K562 (cell line): ENCODE data around the gene HAS3. TPM values are rescaled to one million over a fixed set of nuclear protein-coding genes. Genes with fewer than 3 reads are reported as not detected.

Source experiments
- ATAC-seq: fragments of 200-7000 bp; cut with Tn5 transposase; 3 replicates; pipeline ENCODE4 v1.9.1; 2020; ENCODE audit warnings: moderate library complexity
- BruUV-seq: library from RNA; stranded (reverse); fragments of 400-500 nt; replicated peaks from 2 replicates; lab custom pipeline; 2021; lab: Mats Ljungman, UMichigan
- CTCF ChIA-PET: fragments of 300-600 bp; formaldehyde crosslinking; extraction: SDS; loops from one replicate; lab custom pipeline; 2021; ENCODE audit warnings: low intra/inter-chr PET ratio; lab: Yijun Ruan, JAX
- POLR2A ChIA-PET: fragments of 300-600, 350-650 bp; sonication (Branson Sonifier 250); formaldehyde crosslinking; extraction: SDS; loops from one replicate; lab custom pipeline; 2021; ENCODE audit warnings: antibody characterized with exemption, inconsistent platforms; lab: Yijun Ruan, JAX
- DNase-seq, 4 experiments: peaks; one replicate each; pipeline versions ENCODE4 v3.0.0 to v3.0.0-alpha.2; 2011 to 2018; ENCODE audit warnings: low spot score in 3 of 4, mixed read lengths in 3 of 4; ENCODE audit errors: extremely low read depth in 1 of 4
- FAIRE-seq: peaks from 2 replicates; lab custom pipeline; 2011; peaks lifted over from hg19 to GRCh38; lab: Jason Lieb, UNC
- H2AFZ ChIP-seq: 2 replicates; pipeline ENCODE4 v1.6.0; 2011; ENCODE audit warnings: low read depth, low read length, control low read depth, inconsistent platforms
- H3K27ac ChIP-seq: fragments of 200-600 bp; 3 replicates; pipeline ENCODE4 v1.8.0; 2011; ENCODE audit warnings: low read depth, mild to moderate bottlenecking, control low read depth, inconsistent platforms, low read length, moderate library complexity, mixed read lengths; ENCODE audit errors: extremely low read depth
- H3K27me3 ChIP-seq, 2 experiments: fragments of 300-600 bp in 1 of 2; 2 replicates in 1 of 2; 3 replicates in 1 of 2; pipeline versions ENCODE4 v1.6.0 to v1.8.0; 2011; ENCODE audit warnings: inconsistent platforms in 2 of 2, low read length in 2 of 2, mild to moderate bottlenecking in 1 of 2, mixed read lengths in 1 of 2, moderate library complexity in 1 of 2; ENCODE audit not compliant: control insufficient read depth in 2 of 2, insufficient read depth in 2 of 2
- H3K36me3 ChIP-seq: fragments of 300-600 bp; 3 replicates; pipeline ENCODE4 v1.8.0; 2011; ENCODE audit warnings: mild to moderate bottlenecking, low read length, inconsistent platforms; ENCODE audit not compliant: control insufficient read depth, insufficient read depth
- H3K4me1 ChIP-seq, 2 experiments: fragments of 200-600 bp in 1 of 2; replicated peaks in 1 of 2; 2 replicates in 1 of 2; 3 replicates in 1 of 2; pipeline versions ENCODE4 v1.5.1 to v1.8.0; 2011; ENCODE audit warnings: inconsistent platforms in 2 of 2, low read length in 2 of 2, mild to moderate bottlenecking in 1 of 2, mixed read lengths in 1 of 2, moderate library complexity in 1 of 2; ENCODE audit not compliant: control insufficient read depth in 2 of 2, insufficient read depth in 2 of 2
- H3K4me2 ChIP-seq: 2 replicates; pipeline ENCODE4 v1.6.1; 2011; ENCODE audit warnings: low read length, control low read depth, inconsistent platforms, mixed read lengths; ENCODE audit not compliant: insufficient read depth
- H3K4me3 ChIP-seq: fragments of 200-600 bp; sonication (generic), shearing (Covaris generic); 2 replicates; pipeline ENCODE4 v1.5.1; 2016; ENCODE audit warnings: control low read depth, inconsistent platforms
- H3K79me2 ChIP-seq: fragments of 200-600 bp; 3 replicates; pipeline ENCODE4 v1.8.0; 2011; ENCODE audit warnings: low read length, inconsistent platforms; ENCODE audit not compliant: control insufficient read depth, insufficient read depth
- H3K9ac ChIP-seq, 2 experiments: 2 replicates each; pipeline versions ENCODE4 v1.6.0 to v1.6.1; 2011; ENCODE audit warnings: low read depth in 2 of 2, low read length in 2 of 2, control low read depth in 1 of 2, inconsistent platforms in 1 of 2, mild to moderate bottlenecking in 1 of 2, mixed read lengths in 1 of 2; ENCODE audit not compliant: insufficient read depth in 1 of 2
- H3K9me1 ChIP-seq: one replicate; pipeline ENCODE4 v1.6.0; 2011; ENCODE audit warnings: inconsistent platforms, mild to moderate bottlenecking, low read length, moderate library complexity; ENCODE audit not compliant: control insufficient read depth, insufficient read depth
- H3K9me3 ChIP-seq: replicated peaks from 2 replicates; pipeline ENCODE4 v1.5.1; 2011; ENCODE audit warnings: low read depth, low read length, inconsistent platforms; ENCODE audit not compliant: control insufficient read depth, insufficient read depth
- H4K20me1 ChIP-seq: replicated peaks from 2 replicates; pipeline ENCODE4 v1.6.1; 2011; ENCODE audit warnings: low read length, inconsistent platforms, mixed read lengths; ENCODE audit not compliant: control insufficient read depth, insufficient read depth
- ADNP ChIP-seq: fragments of 200-800 bp; sonication (Bioruptor generic); IDR thresholded peaks from 2 replicates; pipeline ENCODE4 v1.6.1; 2016; ENCODE audit warnings: missing genetic modification characterization, missing compliant biosample characterization
- CREM ChIP-seq: IDR thresholded peaks from 2 replicates; pipeline ENCODE4 v1.6.1; 2014; ENCODE audit warnings: antibody characterized with exemption, low read depth
- E2F8 ChIP-seq: fragments of 450-650 bp; IDR thresholded peaks from 2 replicates; pipeline ENCODE4 v1.7.1; 2018; ENCODE audit warnings: mild to moderate bottlenecking, low read depth; ENCODE audit not compliant: partially characterized antibody
- FOXM1 ChIP-seq, 2 experiments: fragments of 450-650 bp in 1 of 2; sonication (generic) in 1 of 2; formaldehyde crosslinking in 1 of 2; IDR thresholded peaks; 2 replicates each; pipeline versions ENCODE4 v1.6.1 to v1.9.0; 2017 to 2022; ENCODE audit warnings: low read depth in 2 of 2, mild to moderate bottlenecking in 2 of 2, missing genetic modification reagents in 1 of 2, moderate library complexity in 1 of 2
- GATAD2B ChIP-seq: fragments of 450-650 bp; IDR thresholded peaks from 2 replicates; pipeline ENCODE4 v1.6.1; 2017; ENCODE audit warnings: mild to moderate bottlenecking, borderline replicate concordance
- PKNOX1 ChIP-seq: fragments of 450-650 bp; IDR thresholded peaks from 2 replicates; pipeline ENCODE4 v1.6.1; 2016
- ZNF76 ChIP-seq: fragments of 250-450 bp; sonication (Bioruptor Pico); IDR thresholded peaks from 2 replicates; pipeline ENCODE4 v1.4.0; 2020; ENCODE audit warnings: mild to moderate bottlenecking, moderate library complexity, borderline replicate concordance
- WGBS: fragments of 100-300 bp; shearing (Covaris generic); methylation state at CpG from one replicate; pipeline ENCODE4 v1.1.6; 2016; ENCODE audit warnings: low coverage, mixed read lengths; ENCODE audit not compliant: insufficient coverage; ENCODE audit errors: missing lambda C conversion rate; 5-methylcytosine and 5-hydroxymethylcytosine counted together
- in situ Hi-C: fragments of 300-500 bp; cut with MboI; formaldehyde crosslinking; loops from 4 replicates; pipeline ENCODE4 v1.15.0; 2018; ENCODE audit warnings: inconsistent platforms, mixed read lengths
- intact Hi-C: fragments of 100-400 bp; cut with micrococcal nuclease; formaldehyde crosslinking; loops from 2 replicates; pipeline ENCODE4 v1.14.2; 2022
- polyA plus RNA-seq, 8 experiments: library from polyadenylated mRNA; depleted of rRNA in 4 of 8; stranded (reverse) in 5 of 8; unstranded in 3 of 8; fragments of >200 nt; fragmentation: Nextera tagmentation in 2 of 8; fragmentation: Illumina TruSeq in 1 of 8; extraction: Ambion mirVana in 2 of 8; extraction: Trizol in 1 of 8; gene quantifications; 2 replicates each; pipeline versions ENCODE4 v1.2.1 to v1.2.3, GENCODE V29; 2011 to 2014; ENCODE audit warnings: inconsistent platforms in 1 of 8, missing spikeins in 1 of 8
- total RNA-seq, 7 experiments: library from RNA; depleted of rRNA in 6 of 7; stranded (reverse); fragments of >200 nt in 6 of 7; fragmentation: Illumina TruSeq in 2 of 7; extraction: Trizol in 2 of 7; gene quantifications; 2 replicates each; pipeline versions ENCODE4 v1.2.1 to v1.2.3, GENCODE V29; 2011 to 2021; ENCODE audit warnings: low replicate concordance in 1 of 7
- TF ChIP-seq, protein P1 (sequence below), 2 experiments: IDR thresholded peaks in 1 of 2; conservative IDR thresholded peaks in 1 of 2; 2 replicates each; pipeline ENCODE4 v1.6.1; 2016; ENCODE audit warnings: low read depth in 2 of 2, mild to moderate bottlenecking in 1 of 2, missing compliant biosample characterization in 1 of 2, missing genetic modification characterization in 1 of 2, moderate library complexity in 1 of 2

The HAS3 gene
- total and polyA plus RNA-seq, 9 of the 15 experiments (the other 6 are each of a cell fraction or from before 2014, with no cell fraction given) = 0.04 to 0.33 (median 0.13) TPM; not detected in 1

GRCh38 chr16:69057400-69058378 is 47.8 kb upstream of the HAS3 start:
- WGBS = 57% methylated on average over 11 of the region's 11 CpGs
- DNase-seq = no peak
- no peak for TF ChIP-seq ADNP (tag)
- 0 out of 2 replicates have a peak, but pooled peaks have one; percentile 9 for TF ChIP-seq CREM
- TF ChIP-seq, protein P1, sequence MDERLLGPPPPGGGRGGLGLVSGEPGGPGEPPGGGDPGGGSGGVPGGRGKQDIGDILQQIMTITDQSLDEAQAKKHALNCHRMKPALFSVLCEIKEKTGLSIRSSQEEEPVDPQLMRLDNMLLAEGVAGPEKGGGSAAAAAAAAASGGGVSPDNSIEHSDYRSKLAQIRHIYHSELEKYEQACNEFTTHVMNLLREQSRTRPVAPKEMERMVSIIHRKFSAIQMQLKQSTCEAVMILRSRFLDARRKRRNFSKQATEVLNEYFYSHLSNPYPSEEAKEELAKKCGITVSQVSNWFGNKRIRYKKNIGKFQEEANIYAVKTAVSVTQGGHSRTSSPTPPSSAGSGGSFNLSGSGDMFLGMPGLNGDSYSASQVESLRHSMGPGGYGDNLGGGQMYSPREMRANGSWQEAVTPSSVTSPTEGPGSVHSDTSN (CRISPR knock-in tag; IDR thresholded peaks at IDR 0.05; ENCODE audit: low read depth) = no peak
- TF ChIP-seq, protein P1 (tag; conservative IDR thresholded peaks at IDR 0.05; ENCODE audit: low read depth) = peak; percentile 41; the same call in 1 of the 2 replicates
- no peak for TF ChIP-seq FOXM1 (IDR thresholded peaks at IDR 0.05; ENCODE audit: low read depth)
- TF ChIP-seq FOXM1 (CRISPR knock-in tag; IDR thresholded peaks at IDR 0.05; ENCODE audit: low read depth) = no peak
- peak; percentile 38 for TF ChIP-seq PKNOX1
- no peak for TF ChIP-seq ZNF76 (CRISPR knock-in tag)
- no peak for TF ChIP-seq GATAD2B
- TF ChIP-seq E2F8 = no peak
- H4K20me1 ChIP-seq = no peaks in the 10 kb centered on the region
- no peaks in the 10 kb centered on the region for H3K27me3 ChIP-seq
- H3K4me1 ChIP-seq = no peaks in the 10 kb centered on the region
- H3K9ac ChIP-seq = no peak overlapping the region
- ChIA-PET CTCF (no interaction called here), POLR2A (interaction anchor here (1.3 kb wide), 1 partner anchor 15 kb away, joined by 4 read pairs; no protein-coding TSS in a partner anchor)
- no peaks in the 10 kb centered on the region for H3K79me2 ChIP-seq
- H3K9me1 ChIP-seq = no peaks in the 10 kb centered on the region
- no peak overlapping the region for H2AFZ ChIP-seq
- H3K9me3 ChIP-seq = no peaks in the 10 kb centered on the region
- no peak overlapping the region for H3K4me3 ChIP-seq
- no peak overlapping the region for H3K27ac ChIP-seq
- no TSS peak for BruUV-seq
- no peak for FAIRE-seq
- no peak for ATAC-seq
- no peak overlapping the region for H3K4me2 ChIP-seq
- in situ Hi-C loops = no loop called here
- no peaks in the 10 kb centered on the region for H3K36me3 ChIP-seq
- intact Hi-C loops = no loop called here
